ENCODE measurements around the gene ATP5PD.

DNA sequence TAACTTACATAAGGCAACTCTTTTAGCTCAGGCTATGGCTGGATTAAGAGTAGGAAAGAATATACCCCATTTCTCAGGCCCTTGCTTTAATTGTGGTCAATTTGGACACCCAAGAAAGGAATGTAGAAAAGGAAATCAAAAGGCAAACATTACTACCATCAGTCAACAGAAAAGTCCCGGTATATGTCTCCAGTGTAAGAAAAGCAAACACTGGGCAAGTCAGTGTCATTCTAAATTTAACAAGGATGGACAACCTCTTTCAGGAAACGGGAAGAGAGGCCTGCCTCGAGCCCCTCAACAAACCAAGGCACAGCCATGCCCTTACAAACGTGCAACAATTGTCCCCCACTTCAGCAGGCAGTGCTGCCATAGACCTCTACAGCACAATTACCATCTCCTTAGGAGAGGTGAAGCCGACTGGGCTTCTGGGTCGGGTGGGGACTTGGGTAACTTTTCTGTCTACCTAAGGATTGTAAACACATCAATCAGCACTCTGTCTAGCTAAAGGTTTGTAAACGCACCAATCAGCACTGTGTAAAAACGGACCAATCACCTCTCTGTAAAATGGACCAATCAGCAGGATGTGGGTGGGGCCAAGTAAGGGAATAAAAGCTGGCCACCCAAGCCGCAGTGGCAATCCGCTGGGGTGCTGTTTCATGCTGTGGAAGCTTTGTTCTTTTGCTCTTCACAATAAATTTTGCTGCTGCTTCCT, 21.9 kb downstream of the ATP5PD start:
- no peak for TF ChIP-seq EZH2 (IDR thresholded peaks at IDR 0.05; ENCODE audit: insufficient read depth, low read length)
- TF ChIP-seq, protein P1, sequence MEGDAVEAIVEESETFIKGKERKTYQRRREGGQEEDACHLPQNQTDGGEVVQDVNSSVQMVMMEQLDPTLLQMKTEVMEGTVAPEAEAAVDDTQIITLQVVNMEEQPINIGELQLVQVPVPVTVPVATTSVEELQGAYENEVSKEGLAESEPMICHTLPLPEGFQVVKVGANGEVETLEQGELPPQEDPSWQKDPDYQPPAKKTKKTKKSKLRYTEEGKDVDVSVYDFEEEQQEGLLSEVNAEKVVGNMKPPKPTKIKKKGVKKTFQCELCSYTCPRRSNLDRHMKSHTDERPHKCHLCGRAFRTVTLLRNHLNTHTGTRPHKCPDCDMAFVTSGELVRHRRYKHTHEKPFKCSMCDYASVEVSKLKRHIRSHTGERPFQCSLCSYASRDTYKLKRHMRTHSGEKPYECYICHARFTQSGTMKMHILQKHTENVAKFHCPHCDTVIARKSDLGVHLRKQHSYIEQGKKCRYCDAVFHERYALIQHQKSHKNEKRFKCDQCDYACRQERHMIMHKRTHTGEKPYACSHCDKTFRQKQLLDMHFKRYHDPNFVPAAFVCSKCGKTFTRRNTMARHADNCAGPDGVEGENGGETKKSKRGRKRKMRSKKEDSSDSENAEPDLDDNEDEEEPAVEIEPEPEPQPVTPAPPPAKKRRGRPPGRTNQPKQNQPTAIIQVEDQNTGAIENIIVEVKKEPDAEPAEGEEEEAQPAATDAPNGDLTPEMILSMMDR (IDR thresholded peaks at IDR 0.05; ENCODE audit: insufficient read depth, low read depth, low read length) = no peak

Measured in astrocyte (in vitro differentiated cells and primary cell).